Naive thymus-derived CD8-positive, alpha-beta T cell (primary cell): ENCODE data around the gene BLCAP. TPM values are rescaled to one million over a fixed set of nuclear protein-coding genes. Genes with fewer than 3 reads are reported as not detected.

Source experiments
- ATAC-seq, 2 donors: fragments of 150-1000 bp; cut with Tn5 transposase in 1 of 2; sonication (Bioruptor Pico), chemical (Tn5 transposase) in 1 of 2; 1 replicate in 1 of 2; 2 replicates in 1 of 2; pipeline ENCODE4 v1.10.0; 2021; ENCODE audit warnings: mild to moderate bottlenecking in 2 of 2, moderate library complexity in 2 of 2
- POLR2A ChIA-PET: fragments of 350-600 bp; sonication (Branson Sonifier 250); formaldehyde crosslinking; loops from one replicate; lab custom pipeline; 2021; ENCODE audit warnings: antibody characterized with exemption; lab: Charles Lee
- DNase-seq, 10 donors: peaks; one replicate each; pipeline versions ENCODE4 v3.0.0 to v3.0.0-alpha.2; 2020 to 2022
- H3K27ac Mint-ChIP-seq, 10 donors: one replicate each; pipeline ENCODE4 v1.8.0; 2020 to 2022; ENCODE audit warnings: mild to moderate bottlenecking in 10 of 10, mixed read lengths in 10 of 10, moderate library complexity in 4 of 10, inconsistent platforms in 1 of 10
- H3K27me3 Mint-ChIP-seq, 5 donors: one replicate each; pipeline ENCODE4 v1.8.0; 2021 to 2022; ENCODE audit warnings: mixed read lengths in 5 of 5
- H3K36me3 Mint-ChIP-seq, 3 donors: one replicate each; pipeline ENCODE4 v1.8.0; 2020 to 2022; ENCODE audit warnings: mixed read lengths in 3 of 3, mild to moderate bottlenecking in 2 of 3, inconsistent platforms in 1 of 3
- H3K4me1 Mint-ChIP-seq, 4 donors: one replicate each; pipeline ENCODE4 v1.8.0; 2021 to 2022; ENCODE audit warnings: mixed read lengths in 4 of 4
- H3K4me3 Mint-ChIP-seq, 10 donors: one replicate each; pipeline ENCODE4 v1.8.0; 2020 to 2022; ENCODE audit warnings: mild to moderate bottlenecking in 10 of 10, mixed read lengths in 10 of 10, moderate library complexity in 6 of 10, inconsistent platforms in 1 of 10
- H3K9me3 Mint-ChIP-seq, 9 donors: one replicate each; pipeline ENCODE4 v1.8.0; 2020 to 2022; ENCODE audit warnings: mixed read lengths in 9 of 9, mild to moderate bottlenecking in 3 of 9, inconsistent platforms in 1 of 9, moderate library complexity in 1 of 9
- polyA plus RNA-seq, 3 donors: library from polyadenylated mRNA; unstranded; fragments of 300-500 nt; fragmentation: Illumina TruSeq; gene quantifications; one replicate each; pipeline ENCODE4 v1.2.3, GENCODE V29; 2021
- total RNA-seq, 8 experiments: library from RNA in 2 of 8; stranded (reverse) in 2 of 8; gene quantifications; one replicate each; pipeline ENCODE4 v1.2.3 and lab custom pipeline; 2021 to 2026

Gene BLCAP
- total and polyA plus RNA-seq, 5 experiments from 2014 or later, result 86.6 to 99.5 (median 91.8) TPM

DNA sequence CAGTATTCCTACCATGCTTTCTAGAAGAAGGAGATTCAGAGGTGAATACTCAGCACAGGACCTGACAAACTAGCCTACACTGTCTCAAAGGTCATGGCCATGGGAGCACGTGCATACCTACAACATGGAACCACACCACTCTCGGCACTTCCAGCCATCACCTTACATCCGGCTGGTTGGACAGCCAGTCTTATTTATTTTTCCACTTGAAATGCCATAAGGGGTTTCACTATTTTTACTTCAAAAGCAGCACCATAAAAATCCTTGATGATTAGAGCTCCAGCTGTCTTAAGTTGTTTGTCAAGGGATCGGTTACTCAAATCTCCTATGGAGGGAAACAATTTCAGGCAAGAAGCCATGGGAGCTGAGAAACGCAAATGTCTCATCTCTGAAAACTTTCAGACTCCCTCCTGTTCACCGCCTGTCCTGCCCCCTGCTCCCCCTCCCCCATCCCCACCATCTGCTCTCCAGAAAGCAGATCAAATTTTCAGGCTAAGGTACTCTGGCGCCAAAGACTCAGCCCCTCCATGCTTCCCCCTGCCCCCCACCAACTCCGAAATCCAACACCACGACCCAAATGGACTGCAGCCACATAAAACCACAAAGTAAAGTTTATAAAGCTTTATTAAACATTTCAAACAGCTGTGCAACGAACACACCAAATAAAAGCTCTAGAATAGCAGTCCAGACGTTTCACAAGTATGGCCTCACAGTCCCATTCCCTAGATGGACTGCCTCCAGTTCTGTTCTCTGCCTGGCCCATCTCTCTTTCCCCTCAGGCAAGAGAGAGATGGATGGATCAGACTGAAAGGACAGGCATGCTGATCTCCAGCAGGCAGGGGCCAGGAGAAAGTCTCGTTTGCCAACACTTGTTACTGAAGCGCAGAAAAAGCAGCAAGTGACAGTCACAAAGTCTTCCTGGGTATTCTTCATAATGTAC is 10.6 kb downstream of the BLCAP start:
- Mint-ChIP-seq H3K27ac (peak overlapping the region in 1 of 10 donors; percentile 53), H3K9me3 (no peaks in the 10 kb centered on the region), H3K4me3 (peak overlapping the region in 1 of 10 donors; percentile 20), H3K4me1 (peaks cover 26 to 53% (median 29%) of the 10 kb centered on the region in 4 donors), H3K27me3 (no peaks in the 10 kb centered on the region), H3K36me3 (peaks cover 8 to 61% (median 14%) of the 10 kb centered on the region in 3 donors)
- no peak for DNase-seq
- POLR2A ChIA-PET, result no interaction called here
- no peak for ATAC-seq

DNA sequence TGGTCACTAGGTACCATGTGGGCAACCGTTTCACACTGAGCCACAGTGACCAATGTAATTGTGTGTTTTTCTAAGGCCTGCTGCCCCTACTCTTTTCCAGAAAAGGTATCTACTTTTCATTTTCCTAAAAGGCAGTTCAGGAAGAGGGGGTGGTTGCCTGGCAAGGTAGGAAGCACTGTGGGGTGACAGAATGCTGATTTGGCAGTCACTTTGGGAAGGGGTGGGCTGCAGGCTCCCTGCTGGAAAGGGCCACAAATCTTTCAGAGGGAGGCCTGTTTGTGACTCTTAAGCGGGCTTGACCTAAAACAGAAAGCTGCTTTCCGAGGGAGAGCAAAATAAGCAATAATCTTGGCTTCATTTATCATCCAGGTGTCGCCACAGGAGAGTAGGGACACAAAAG is 11.8 kb downstream of the BLCAP start:
- Mint-ChIP-seq H3K4me1 (peaks cover 23 to 58% (median 36%) of the 10 kb centered on the region in 4 donors), H3K36me3 (peaks cover 8 to 66% (median 15%) of the 10 kb centered on the region in 3 donors), H3K9me3 (no peaks in the 10 kb centered on the region), H3K27ac (no peak overlapping the region), H3K4me3 (no peak overlapping the region), H3K27me3 (no peaks in the 10 kb centered on the region)
- POLR2A ChIA-PET, result no interaction called here
- ATAC-seq, result no peak
- DNase-seq, result no peak

DNA sequence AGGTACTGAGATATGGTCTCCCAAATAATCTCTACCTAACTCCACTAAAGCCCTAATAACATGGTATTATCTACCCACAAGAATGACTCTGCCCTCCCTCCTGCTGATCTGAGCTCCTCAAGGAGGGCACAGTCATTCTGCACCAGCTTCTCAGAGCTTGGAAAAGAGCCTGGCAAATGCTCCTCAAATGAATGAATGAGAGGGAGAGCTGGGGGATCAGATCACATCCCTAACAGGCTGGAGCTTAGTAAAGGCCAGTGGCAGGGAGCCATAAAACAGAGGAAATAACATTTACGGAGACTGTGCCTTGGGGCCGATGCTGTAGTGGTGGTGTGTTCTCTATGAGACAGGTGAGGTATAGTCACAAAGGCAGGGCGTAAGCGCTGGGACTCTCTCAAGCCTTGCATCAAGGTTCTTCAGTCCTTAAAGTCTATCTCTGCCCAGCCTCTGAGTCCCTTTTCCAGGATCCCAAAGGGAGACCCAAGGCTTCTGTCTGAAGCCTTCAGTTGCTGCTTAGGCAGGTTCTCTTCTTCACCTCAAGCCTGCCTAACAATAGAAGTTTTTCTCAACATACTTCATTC is 13.8 kb downstream of the BLCAP start:
- Mint-ChIP-seq H3K4me1 (peaks cover 16 to 40% (median 30%) of the 10 kb centered on the region in 4 donors), H3K36me3 (peaks cover 8 to 59% (median 9%) of the 10 kb centered on the region in 3 donors), H3K27me3 (no peaks in the 10 kb centered on the region), H3K27ac (peak overlapping the region in 1 of 10 donors; percentile 64), H3K9me3 (no peaks in the 10 kb centered on the region), H3K4me3 (no peak overlapping the region)
- DNase-seq (no peak), ATAC-seq (no peak)
- POLR2A ChIA-PET, result no interaction called here

DNA sequence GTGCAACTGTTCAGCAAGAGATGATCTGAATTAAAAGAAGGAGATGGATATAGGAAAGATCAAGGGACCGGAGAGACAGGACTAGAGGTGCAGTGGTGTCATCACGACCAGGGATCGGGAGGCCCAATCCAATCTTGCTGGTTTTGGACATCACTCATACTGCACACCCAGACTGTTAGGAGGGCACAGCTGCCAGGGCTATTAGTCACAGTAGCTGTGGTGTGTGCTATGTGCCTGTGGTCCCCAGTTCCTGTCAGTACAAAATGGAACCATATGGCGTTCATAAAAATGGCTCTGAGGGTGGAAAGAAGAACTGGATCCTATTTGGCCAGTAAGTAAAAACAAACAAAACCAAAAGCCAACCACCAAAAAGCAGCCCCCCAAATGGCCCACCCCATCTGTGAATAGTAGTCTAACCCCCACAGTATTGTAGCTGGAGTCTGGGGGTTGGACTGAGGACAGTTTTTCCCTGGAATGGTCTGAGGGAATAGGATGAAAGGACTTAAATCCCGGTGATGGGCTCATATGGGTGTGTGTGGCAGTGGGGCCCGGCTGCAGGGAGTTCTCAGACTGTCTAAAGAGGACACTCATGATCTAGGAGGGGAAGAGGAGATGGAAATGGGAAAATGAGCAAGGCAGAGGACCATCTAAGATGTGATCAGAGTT is 15.9 kb downstream of the BLCAP start:
- H3K36me3 Mint-ChIP-seq, result peaks cover 0 to 39% (median 4%) of the 10 kb centered on the region in 3 donors
- H3K9me3 Mint-ChIP-seq, result no peaks in the 10 kb centered on the region
- H3K4me3 Mint-ChIP-seq, result no peak overlapping the region
- H3K27me3 Mint-ChIP-seq, result no peaks in the 10 kb centered on the region
- H3K27ac Mint-ChIP-seq, result peak overlapping the region in 4 of 10 donors; percentile 13 to 60 (median 42)
- no peak for ATAC-seq
- POLR2A ChIA-PET, result no interaction called here
- peaks cover 8 to 28% (median 23%) of the 10 kb centered on the region in 4 donors for H3K4me1 Mint-ChIP-seq
- no peak for DNase-seq

DNA sequence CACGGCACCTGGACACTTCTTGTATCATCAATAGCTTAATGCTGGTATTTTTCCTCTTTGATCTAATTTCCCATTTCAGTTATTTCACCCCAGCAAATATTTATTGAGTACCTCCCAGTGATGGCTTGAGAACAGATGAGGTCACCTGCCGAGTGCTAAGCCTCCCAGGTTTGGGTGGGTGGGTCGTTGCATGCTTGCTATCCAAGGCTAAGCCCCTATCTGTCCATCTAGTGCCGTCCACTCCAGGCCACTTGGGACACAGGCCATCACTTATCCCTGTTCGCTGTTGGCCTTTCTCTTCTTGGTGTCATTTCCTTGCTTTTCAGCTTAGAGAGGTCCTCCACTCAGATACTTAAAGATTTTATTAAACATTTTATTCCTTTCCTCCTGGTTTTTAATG is 17.4 kb downstream of the BLCAP start:
- Mint-ChIP-seq H3K4me1 (peaks cover 8 to 23% (median 20%) of the 10 kb centered on the region in 4 donors), H3K27ac (peak overlapping the region in 2 of 10 donors; percentile 13 to 38), H3K4me3 (no peak overlapping the region), H3K9me3 (no peaks in the 10 kb centered on the region), H3K27me3 (no peaks in the 10 kb centered on the region), H3K36me3 (peaks cover 0 to 32% (median 4%) of the 10 kb centered on the region in 3 donors)
- POLR2A ChIA-PET, result no interaction called here
- DNase-seq (no peak), ATAC-seq (no peak)

- DNase-seq (no peak), ATAC-seq (no peak)
- Mint-ChIP-seq H3K4me3 (no peak overlapping the region), H3K27me3 (no peaks in the 10 kb centered on the region), H3K36me3 (peaks cover 0 to 10% (median 0%) of the 10 kb centered on the region in 3 donors), H3K4me1 (peaks cover 0 to 15% (median 9%) of the 10 kb centered on the region in 4 donors), H3K27ac (no peak overlapping the region), H3K9me3 (no peaks in the 10 kb centered on the region)
- POLR2A ChIA-PET, result no interaction called here
Measured at GRCh38 chr20:37506152-37506725, 21.4 kb downstream of the BLCAP start.

DNA sequence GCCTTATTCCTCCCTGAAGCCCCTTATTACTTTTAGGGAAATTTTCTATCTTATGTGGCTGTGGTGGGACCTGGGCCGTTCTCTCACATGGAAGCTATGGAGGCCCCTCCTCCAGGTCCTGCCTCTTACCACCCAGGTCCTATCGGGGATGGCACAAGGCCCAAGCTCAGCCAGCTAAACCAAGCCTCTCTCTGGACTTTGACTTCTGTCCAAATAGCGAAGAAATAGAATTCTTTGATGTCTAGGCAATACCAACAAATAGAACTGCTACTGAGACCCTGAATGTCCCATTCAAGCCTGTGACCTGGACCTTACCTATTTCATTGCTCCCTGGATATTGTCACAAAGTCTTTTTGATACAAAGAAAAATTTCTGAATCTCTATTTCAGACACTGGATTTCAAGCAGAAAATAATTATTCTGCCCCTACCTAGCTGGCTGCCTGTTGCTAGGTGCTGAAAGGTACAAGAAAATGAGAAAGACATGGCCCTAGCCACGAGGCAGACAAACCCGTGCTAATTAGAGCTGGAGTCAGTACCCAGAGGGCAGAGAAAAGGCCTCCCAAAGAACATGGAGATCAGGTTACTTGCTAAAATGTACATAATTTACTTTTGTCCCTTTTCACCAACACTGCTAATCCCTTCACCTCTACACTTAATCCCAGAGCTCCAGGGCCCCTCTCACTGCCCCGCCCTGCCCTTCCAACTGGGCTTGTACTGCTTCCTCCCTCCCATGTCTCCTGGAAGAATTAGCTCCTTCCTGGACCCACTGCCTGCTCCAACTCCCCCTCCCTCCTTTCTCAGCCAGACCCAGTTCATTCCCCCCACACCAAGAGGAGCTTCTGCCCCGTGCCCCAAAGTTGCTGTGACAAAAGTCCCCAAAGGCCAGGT is 22.2 kb downstream of the BLCAP start:
- peaks cover 0 to 9% (median 4%) of the 10 kb centered on the region in 4 donors for H3K4me1 Mint-ChIP-seq
- ATAC-seq (no peak), DNase-seq (no peak)
- no peaks in the 10 kb centered on the region for H3K9me3 Mint-ChIP-seq
- H3K36me3 Mint-ChIP-seq, result peaks cover 0 to 5% (median 0%) of the 10 kb centered on the region in 3 donors
- POLR2A ChIA-PET, result no interaction called here
- H3K4me3 Mint-ChIP-seq, result no peak overlapping the region
- H3K27me3 Mint-ChIP-seq, result no peaks in the 10 kb centered on the region
- H3K27ac Mint-ChIP-seq, result peak overlapping the region in 2 of 10 donors; percentile 3 to 63

- peak overlapping the region in 1 of 10 donors; percentile 3 for H3K27ac Mint-ChIP-seq
Measured at GRCh38 chr20:37504404-37505096, 23.1 kb downstream of the BLCAP start.

DNA sequence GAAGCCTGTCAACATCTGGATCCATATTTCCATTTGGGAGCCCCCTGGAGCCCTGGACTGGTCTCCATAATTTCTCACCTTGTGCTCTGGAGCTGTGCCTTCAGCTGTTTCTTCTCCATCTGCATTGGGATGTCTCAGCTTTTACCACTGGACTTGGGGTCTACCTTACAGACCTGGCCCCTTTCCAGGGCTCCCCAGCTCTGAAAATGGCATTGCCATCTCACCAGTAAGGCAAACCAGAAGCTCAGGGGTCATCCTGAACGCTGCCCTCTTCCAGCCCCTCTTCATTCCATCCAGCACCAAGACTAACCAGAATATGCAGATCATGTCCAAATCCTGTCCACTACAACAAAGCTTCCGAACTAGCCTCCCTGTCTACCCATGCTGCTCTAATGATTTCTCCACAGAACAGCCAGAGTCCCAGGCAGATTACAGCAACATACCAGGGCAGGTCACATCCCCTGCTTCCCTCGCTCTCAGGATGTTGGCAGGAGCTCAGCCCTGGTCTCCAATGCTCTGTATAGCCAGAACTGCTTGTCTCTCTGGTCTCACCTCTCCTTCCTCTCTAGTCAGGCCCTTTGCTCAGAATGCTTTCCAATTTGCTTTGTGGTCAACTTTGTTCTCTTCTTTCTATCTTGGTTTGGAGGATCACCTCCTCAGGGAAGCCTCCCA is 24.3 kb downstream of the BLCAP start:
- Mint-ChIP-seq H3K4me3 (no peak overlapping the region), H3K9me3 (no peaks in the 10 kb centered on the region)
- POLR2A ChIA-PET, result no interaction called here

More at GRCh38 chr20:37504404-37505096, 23.1 kb downstream of the BLCAP start:
- no peak for ATAC-seq
- POLR2A ChIA-PET, result no interaction called here
- Mint-ChIP-seq H3K4me3 (no peak overlapping the region), H3K4me1 (peaks cover 0 to 7% (median 2%) of the 10 kb centered on the region in 4 donors), H3K27me3 (no peaks in the 10 kb centered on the region), H3K9me3 (no peaks in the 10 kb centered on the region), H3K36me3 (no peaks in the 10 kb centered on the region)
- no peak for DNase-seq

DNA sequence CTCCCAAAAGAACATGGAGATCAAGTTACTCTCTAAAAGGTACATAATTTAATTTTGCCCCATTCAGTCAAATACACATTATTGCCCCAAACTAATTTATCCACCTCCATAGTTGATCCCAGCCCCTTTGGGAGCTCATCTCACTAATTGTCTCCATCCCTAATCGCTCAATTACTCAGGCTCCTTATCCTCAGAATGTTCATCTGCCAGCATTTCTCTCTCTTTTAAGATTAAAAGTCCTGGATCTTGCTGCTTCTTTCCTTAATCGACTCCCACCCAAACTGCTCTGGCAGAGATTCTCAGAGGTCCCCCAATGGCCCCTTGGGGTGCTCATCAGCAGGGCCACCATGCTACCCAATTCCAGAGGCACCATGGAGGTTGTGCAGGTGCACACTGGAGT is 25.0 kb downstream of the BLCAP start:
- POLR2A ChIA-PET, result no interaction called here
- Mint-ChIP-seq H3K9me3 (no peaks in the 10 kb centered on the region), H3K27me3 (no peaks in the 10 kb centered on the region), H3K4me1 (peaks cover 0 to 7% (median 2%) of the 10 kb centered on the region in 4 donors), H3K36me3 (peaks cover 0 to 16% (median 0%) of the 10 kb centered on the region in 3 donors), H3K4me3 (no peak overlapping the region), H3K27ac (no peak overlapping the region)
- no peak for ATAC-seq
- DNase-seq, result no peak

More for the DNA sequence above, 24.3 kb downstream of the BLCAP start:
- Mint-ChIP-seq H3K36me3 (peaks cover 0 to 10% (median 0%) of the 10 kb centered on the region in 3 donors), H3K4me1 (peaks cover 0 to 7% (median 2%) of the 10 kb centered on the region in 4 donors), H3K27me3 (no peaks in the 10 kb centered on the region), H3K27ac (no peak overlapping the region)
- ATAC-seq, result no peak
- DNase-seq, result no peak

- peaks cover 0 to 7% (median 2%) of the 10 kb centered on the region in 4 donors for H3K4me1 Mint-ChIP-seq
- H3K27ac Mint-ChIP-seq, result no peak overlapping the region
- peaks cover 0 to 21% (median 0%) of the 10 kb centered on the region in 3 donors for H3K36me3 Mint-ChIP-seq
- POLR2A ChIA-PET, result no interaction called here
- DNase-seq (no peak), ATAC-seq (no peak)
- no peaks in the 10 kb centered on the region for H3K27me3 Mint-ChIP-seq
- no peak overlapping the region for H3K4me3 Mint-ChIP-seq
- no peaks in the 10 kb centered on the region for H3K9me3 Mint-ChIP-seq
Measured at GRCh38 chr20:37501940-37502339, 25.7 kb downstream of the BLCAP start.
